HUES48 (cell line): ENCODE data around the gene CD96.
A peak's percentile ranks its signal among the peaks of the same experiment; 100 is the strongest.
"Not testable (repeated sequence)": the region's sequence is repeated elsewhere in the genome, so short reads cannot be mapped to it uniquely, and the experiment has no call there.

Experiments
- H3K27ac ChIP-seq: one replicate; pipeline ENCODE4 v1.7.0; 2013; ENCODE audit warnings: low read depth, low read length, inconsistent platforms
- H3K27me3 ChIP-seq: 2 replicates; pipeline ENCODE4 v1.6.1; 2013; ENCODE audit warnings: mild to moderate bottlenecking, low read length; ENCODE audit not compliant: control insufficient read depth, insufficient read depth
- H3K36me3 ChIP-seq: 2 replicates; pipeline ENCODE4 v1.6.1; 2013; ENCODE audit warnings: low read length; ENCODE audit not compliant: control insufficient read depth, insufficient read depth
- H3K4me1 ChIP-seq: 2 replicates; pipeline ENCODE4 v1.6.1; 2013; ENCODE audit warnings: mild to moderate bottlenecking, low read length; ENCODE audit not compliant: control insufficient read depth, insufficient read depth
- H3K4me3 ChIP-seq: 2 replicates; pipeline ENCODE4 v1.5.1; 2013; ENCODE audit warnings: mild to moderate bottlenecking, low read depth, low read length
- H3K9ac ChIP-seq: 2 replicates; pipeline ENCODE4 v1.6.1; 2013; ENCODE audit warnings: mild to moderate bottlenecking, low read depth, low read length, moderate library complexity
- H3K9me3 ChIP-seq: 2 replicates; pipeline ENCODE4 v1.6.1; 2013; ENCODE audit warnings: low read length; ENCODE audit not compliant: control insufficient read depth, insufficient read depth

The CD96 gene

DNA sequence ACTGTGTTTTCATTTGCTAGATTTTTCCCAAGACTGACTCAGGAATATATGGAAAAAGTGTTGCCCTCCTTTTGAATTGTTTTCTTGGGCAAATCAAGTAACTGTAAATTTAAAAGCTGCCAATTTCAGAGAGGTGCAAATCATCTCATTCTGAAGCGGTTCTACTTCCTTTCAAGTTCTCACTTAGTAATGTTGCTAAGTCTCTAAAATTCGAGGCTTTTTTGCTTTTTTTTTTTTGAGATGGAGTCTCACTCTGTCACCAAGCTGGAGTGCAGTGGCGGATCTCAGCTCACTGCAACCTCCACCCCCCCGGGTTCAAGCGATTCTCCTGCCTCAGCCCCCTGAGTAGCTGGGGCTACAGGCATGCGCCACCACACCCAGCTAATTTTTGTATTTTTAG, 130.5 kb downstream of the CD96 start:
- not testable (repeated sequence) for H3K27ac ChIP-seq, H3K4me3 ChIP-seq, H3K9me3 ChIP-seq, H3K9ac ChIP-seq, H3K36me3 ChIP-seq
- Histone ChIP-seq H3K4me1 (peaks cover 15% of the 10 kb centered on the region), H3K27me3 (peaks cover 14% of the 10 kb centered on the region)

DNA sequence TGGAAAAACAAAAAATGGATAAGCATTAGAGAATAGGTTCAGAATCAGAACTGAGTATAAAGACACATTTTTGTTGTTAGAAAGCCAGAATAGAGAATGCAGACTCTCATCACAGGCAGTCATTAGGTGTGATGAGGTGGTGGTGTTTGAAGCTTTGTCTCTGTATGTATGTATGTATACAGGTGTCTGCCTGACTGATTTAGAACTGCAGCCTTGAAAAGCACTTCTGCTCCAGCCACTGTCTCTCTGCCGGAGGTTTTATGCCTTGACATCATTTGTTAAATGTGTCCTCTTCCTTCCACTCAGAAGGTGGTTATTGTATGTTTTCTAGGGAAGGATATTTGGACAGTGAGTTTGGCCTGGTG, 133.8 kb downstream of the CD96 start:
- Histone ChIP-seq H3K4me3 (peak overlapping the region; percentile 90; the same call in 1 of the 2 replicates), H3K27ac (no peak overlapping the region), H3K4me1 (peaks cover 15% of the 10 kb centered on the region), H3K36me3 (no peaks in the 10 kb centered on the region), H3K27me3 (peaks cover 14% of the 10 kb centered on the region), H3K9me3 (no peaks in the 10 kb centered on the region), H3K9ac (no peak overlapping the region)

DNA sequence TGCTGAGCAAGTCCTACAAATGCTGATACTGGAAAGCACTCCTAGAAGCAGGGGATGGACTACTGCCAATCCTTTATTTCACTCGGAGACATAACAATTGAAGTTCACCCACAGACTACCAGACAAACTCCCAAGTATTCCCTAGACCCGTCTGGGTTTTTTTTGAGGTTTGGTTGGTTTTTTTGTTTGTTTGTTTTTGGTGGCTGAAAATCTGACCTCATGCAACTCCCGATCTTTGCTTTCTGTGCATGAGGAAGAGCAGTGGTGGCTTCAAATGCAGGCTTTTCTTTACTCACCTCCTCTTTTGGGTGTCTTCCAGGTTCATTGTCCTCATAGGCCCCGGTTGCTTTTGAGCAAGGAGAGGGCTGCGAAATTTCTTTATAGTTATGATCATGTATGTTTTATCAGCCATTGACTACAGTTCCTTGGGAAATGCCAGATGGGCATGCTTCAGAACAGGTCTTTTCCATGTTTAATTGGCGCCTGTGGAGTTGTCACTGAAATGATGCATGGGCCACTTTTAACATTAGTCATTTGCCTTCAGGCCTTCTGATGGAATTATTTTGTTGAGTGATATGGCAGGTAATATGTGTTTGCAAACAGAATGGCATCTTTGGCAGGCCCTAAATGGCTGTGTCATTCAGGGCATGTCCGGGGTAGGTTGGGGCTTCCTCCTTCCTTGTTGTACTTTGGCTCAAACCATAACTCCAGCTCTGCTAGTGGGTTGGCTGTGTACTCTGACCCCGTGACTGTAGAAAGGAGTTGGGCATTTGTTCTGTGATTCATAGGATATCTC, 134.4 kb downstream of the CD96 start:
- no peak overlapping the region for H3K27ac ChIP-seq
- H3K27me3 ChIP-seq: peaks cover 14% of the 10 kb centered on the region
- no peak overlapping the region for H3K9ac ChIP-seq

DNA sequence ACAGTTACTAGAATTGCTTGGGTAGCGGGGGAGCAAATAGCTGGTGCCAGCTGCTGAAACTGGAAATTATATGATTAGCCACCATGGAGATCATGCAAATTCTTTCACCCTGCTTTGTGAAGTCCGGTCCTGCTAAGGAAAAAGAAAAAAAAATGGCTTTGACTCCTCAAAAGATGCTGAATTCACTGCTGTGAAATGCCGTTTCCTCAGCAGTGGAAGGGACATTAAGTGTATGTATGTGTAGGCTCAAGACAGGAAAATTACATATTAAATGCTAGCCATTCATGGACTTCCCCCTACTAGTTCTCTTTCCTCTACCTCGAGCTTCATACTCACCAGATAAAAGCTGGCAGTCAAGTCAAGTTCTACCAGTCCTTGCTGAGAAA, 135.0 kb downstream of the CD96 start:
- H3K36me3 ChIP-seq: no peaks in the 10 kb centered on the region
- H3K9ac ChIP-seq: no peak overlapping the region
- H3K4me3 ChIP-seq: no peak overlapping the region
- no peak overlapping the region for H3K27ac ChIP-seq
- H3K27me3 ChIP-seq: peaks cover 14% of the 10 kb centered on the region
- H3K9me3 ChIP-seq: no peaks in the 10 kb centered on the region
- H3K4me1 ChIP-seq: peaks cover 15% of the 10 kb centered on the region

More for the DNA sequence above, 134.4 kb downstream of the CD96 start:
- Histone ChIP-seq H3K36me3 (no peaks in the 10 kb centered on the region), H3K9me3 (no peaks in the 10 kb centered on the region), H3K4me3 (no peak overlapping the region), H3K4me1 (peaks cover 15% of the 10 kb centered on the region)

DNA sequence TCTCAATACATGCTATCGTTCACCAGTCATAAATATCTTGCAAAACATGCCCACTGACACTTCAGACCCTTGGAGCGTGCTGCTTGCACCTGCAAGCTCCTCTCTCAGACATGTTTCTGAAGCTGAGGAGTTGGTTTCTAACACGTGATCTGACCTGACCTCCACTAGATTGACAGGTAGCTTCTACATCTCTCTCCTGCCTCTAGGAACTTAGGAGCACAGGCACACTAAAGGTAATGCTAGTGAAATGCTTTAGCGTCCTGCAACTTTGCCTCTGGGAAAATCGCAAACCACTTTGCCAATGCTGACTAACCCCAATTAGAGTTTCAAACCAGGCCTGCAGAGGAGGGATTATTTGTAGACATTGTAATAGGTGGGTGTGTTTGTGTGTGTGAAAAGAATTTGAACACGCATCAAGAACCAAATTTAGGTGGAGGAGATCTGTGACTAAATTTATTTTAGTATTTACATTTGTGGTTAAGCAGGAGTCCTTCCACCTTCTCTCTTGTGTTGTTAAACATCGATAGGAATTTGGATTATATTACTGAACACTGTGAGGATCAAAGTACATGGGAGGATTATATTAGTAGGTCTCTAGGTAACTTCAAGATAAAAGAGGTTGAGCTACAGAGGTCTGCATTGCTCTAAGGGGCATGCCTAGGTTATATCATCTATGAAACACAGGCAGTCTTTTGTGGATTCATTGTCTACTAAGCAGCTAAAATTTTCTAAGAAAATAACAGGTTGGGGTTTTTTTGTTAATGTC, 139.8 kb downstream of the CD96 start:
- Histone ChIP-seq H3K4me3 (no peak overlapping the region), H3K27me3 (no peaks in the 10 kb centered on the region), H3K27ac (no peak overlapping the region), H3K4me1 (0 out of 2 replicates have a peak, but pooled peaks cover 5% of the 10 kb centered on the region), H3K9me3 (no peaks in the 10 kb centered on the region), H3K36me3 (no peaks in the 10 kb centered on the region), H3K9ac (no peak overlapping the region)

DNA sequence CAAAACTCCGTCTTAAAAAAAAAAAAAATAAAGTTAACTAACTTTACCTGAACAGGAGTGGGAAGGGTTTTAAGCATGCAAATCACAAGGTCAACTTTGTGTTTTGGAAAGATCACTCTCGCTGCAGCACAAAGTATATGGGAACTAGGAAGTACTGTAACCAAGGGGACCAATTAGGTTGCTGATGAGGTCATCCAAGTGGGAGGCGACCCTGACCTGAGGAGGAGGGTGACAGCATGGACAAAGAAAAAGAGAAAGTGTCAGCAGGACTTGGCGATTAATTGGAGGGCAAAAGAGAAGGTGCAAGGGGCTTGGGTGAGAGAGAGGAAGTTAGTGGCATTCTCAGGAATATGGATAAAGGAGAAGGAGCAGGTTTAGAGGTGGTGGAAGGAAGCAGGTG, 142.6 kb downstream of the CD96 start:
- H3K4me3 ChIP-seq: no peak overlapping the region
- no peak overlapping the region for H3K27ac ChIP-seq
- H3K36me3 ChIP-seq: no peaks in the 10 kb centered on the region
- H3K27me3 ChIP-seq: no peaks in the 10 kb centered on the region
- no peaks in the 10 kb centered on the region for H3K9me3 ChIP-seq
- H3K4me1 ChIP-seq: no peaks in the 10 kb centered on the region
- H3K9ac ChIP-seq: no peak overlapping the region

DNA sequence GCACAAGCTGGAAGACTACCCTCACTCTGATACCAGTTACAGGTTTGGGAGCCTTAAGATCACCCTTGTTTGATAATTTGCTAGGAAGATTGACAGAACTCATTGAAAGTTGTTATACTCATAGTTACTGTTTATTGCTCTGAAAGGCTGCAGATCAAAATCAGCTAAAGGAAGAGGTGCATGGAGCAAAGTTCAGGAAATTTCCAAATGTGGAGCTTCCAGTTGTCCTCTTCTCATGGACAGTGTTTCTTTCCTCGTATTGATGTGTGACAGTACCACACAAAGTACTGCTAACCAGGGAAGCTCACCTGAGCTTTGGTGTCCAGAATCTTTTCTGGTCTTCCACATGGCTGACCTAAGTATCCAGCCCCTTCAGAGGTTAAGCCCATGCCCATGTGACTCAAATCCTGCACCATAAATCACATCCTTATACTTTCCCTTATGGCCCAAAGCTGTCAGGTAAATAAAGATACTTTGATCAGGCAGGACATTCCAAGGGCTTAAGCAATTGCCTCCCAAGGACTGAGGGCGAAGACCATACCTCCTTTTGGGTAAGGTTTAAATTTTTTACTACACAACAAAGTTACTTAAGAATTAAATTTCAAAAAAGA, 146.3 kb downstream of the CD96 start:
- Histone ChIP-seq H3K4me1 (no peaks in the 10 kb centered on the region), H3K27me3 (no peaks in the 10 kb centered on the region), H3K9me3 (no peaks in the 10 kb centered on the region), H3K27ac (no peak overlapping the region), H3K4me3 (no peak overlapping the region), H3K36me3 (no peaks in the 10 kb centered on the region), H3K9ac (no peak overlapping the region)

DNA sequence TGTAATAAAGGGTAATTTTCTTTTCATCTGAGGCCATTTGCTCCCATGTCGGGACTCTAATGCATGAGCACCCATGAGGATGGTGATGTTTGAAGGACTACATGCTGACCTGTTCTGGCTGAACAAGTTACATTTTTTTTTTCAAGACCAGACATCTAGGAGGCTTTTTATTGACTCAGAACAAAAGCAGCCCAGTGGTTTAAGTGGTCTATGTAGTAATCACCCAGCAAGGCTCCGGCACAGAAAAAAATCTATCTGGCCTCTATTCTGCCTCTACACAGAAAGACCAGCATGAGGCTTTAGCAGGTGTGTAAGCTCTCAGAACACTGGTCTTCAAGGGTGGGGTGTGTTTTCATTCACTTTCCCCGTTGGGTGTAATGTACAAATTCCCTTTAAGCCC, 148.2 kb downstream of the CD96 start:
- Histone ChIP-seq H3K4me1 (no peaks in the 10 kb centered on the region), H3K9me3 (no peaks in the 10 kb centered on the region), H3K27me3 (no peaks in the 10 kb centered on the region), H3K27ac (peak overlapping the region; percentile 25), H3K36me3 (no peaks in the 10 kb centered on the region), H3K4me3 (no peak overlapping the region), H3K9ac (no peak overlapping the region)

DNA sequence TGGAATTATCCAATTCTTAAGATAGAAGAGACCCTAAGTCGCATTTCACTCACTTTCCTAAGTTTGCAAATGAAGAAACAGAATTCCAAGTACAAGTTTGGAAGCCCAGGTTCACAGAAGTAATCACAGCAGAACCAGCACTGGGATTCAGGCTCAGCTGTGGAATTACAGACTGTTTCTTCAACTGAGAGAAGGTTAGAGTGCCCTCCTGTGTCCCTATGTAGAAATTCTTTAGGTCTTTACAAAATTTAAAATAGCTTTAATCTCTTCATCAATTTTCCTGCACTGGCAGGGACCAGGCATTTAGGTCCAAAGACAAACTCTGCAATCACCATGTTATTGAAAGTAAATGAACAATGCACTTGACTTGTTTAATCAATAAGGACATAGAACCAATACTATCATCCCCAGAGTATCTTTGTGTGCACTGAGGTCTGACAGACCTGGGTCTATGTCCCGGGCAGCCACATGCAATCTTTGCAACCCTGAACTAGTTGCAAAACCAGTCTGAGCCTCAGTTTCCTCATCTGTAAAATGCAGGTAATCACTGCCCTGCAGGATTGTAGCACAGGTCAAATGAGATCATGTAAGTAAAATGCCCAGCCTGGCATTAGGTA, 149.4 kb downstream of the CD96 start:
- Histone ChIP-seq H3K4me3 (no peak overlapping the region), H3K27me3 (no peaks in the 10 kb centered on the region), H3K9me3 (no peaks in the 10 kb centered on the region), H3K27ac (no peak overlapping the region), H3K4me1 (no peaks in the 10 kb centered on the region), H3K9ac (no peak overlapping the region), H3K36me3 (no peaks in the 10 kb centered on the region)

DNA sequence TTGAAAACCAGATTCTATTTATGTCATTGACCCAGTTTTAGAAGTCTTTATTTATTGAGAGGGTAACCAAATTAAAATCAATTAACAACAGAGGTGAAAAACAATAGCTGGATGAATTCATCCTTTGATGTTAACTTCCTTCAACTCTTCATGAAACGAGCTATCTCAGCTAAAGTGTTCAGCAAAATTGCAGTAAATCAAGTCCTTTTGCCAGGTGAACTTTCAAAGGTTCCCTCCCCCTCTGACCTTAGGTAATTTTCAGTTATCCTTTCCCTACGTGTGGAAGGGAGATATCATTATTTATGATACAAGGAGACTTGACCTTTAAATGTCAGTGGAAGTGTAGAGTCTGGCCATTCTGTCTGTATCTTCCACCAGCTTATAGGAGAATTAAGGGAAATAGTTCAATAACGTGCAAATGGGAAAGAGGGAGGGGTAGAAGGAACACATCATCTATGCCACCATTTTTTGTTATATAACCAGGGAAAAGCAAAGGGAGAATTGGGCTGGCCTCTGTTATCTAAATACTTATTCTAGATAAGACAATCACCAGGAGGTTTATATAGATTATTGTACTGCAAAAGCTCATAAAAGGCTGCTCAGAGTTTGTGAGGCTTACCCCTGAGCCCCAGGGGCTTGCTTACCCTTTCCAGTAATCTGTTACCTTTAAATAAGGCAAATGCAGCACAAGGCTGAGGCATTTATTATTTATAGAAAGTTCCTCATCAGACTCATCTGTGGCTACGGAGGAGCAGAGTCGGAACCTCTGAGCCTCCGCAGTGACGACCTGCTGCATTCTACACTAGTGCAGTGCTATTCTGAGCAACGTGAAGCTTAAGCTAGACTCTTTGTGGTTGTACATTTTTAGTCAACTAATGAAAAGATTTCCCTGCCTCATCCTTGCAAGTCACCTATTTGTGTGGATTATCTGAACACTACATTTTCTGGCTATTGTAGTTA, 150.9 kb downstream of the CD96 start:
- no peak overlapping the region for H3K4me3 ChIP-seq
- H3K9ac ChIP-seq: no peak overlapping the region
- no peaks in the 10 kb centered on the region for H3K27me3 ChIP-seq
- no peaks in the 10 kb centered on the region for H3K36me3 ChIP-seq
- H3K27ac ChIP-seq: no peak overlapping the region
- no peaks in the 10 kb centered on the region for H3K4me1 ChIP-seq
- no peaks in the 10 kb centered on the region for H3K9me3 ChIP-seq
